ENCODE measurements around the gene PSMC3. TPM values are rescaled to one million over a fixed set of nuclear protein-coding genes. Genes with fewer than 3 reads are reported as not detected.
A peak's percentile ranks its signal among the peaks of the same experiment; 100 is the strongest.

The PSMC3 gene
- total and polyA plus RNA-seq, 10 donors: 59.7 to 105 (median 71.7) TPM

DNA sequence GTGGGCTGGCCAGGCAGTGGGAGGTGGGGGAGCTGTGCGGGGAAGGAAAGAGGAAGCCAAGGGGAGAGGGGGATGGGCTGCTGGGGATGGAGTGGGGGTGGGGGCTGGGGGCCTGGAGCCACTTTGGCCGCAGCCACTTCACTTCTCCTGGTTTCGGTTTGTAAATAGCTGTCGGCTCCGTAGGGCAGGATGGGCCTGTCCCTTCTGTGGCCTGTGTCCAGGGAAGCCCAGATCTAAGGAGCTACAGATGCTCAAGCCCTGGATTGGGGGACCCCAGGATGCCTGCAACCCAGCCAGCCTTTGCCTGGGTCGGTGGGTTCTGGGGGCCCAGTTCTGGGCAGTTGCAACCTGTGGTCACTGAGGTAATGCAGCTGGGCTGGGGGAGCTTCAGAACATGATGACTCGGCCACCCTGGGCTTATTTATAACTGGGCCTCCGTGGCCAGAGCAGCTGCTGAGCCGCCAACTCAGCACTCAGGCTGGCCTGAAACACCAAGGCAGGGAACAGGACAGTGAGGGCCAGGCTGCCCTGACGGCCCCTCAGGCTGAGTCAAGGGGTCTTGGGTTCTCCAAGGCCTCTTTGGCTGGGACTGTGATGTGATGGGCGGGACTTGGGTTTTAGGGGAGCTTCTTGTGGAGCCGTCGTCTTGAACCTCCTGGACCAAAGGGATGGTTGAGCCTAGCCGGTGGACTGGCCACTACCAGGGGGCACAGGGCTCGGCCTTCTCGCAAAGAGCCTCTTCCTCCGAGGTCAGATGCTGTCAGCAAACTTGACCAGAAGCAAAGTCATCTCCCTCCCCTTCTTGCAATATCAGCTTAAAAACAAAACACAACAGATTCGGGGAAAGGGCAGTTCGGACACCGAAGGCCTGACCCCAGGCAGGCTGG lies 32.8 kb downstream of the PSMC3 start:
- peak; percentile 92 for DNase-seq
- peak overlapping the region in 4 of 8 donors; percentile 3 to 68 (median 32) for H3K4me3 ChIP-seq
- peak overlapping the region; percentile 96 to 100 (median 99) for H3K27ac ChIP-seq
- intact Hi-C loops (cut with DNase I; ENCODE audit: low total_unique reads): no loop called here
- H3K27me3 ChIP-seq (replicated peaks in 1 of 7): no peaks in the 10 kb centered on the region
- 30 to 51% (median 40%) methylated on average over 19 to 20 of the region's 20 CpGs for WGBS, 5 donors
- H3K4me1 ChIP-seq: peaks cover 43 to 95% (median 79%) of the 10 kb centered on the region in 6 donors
- H3K36me3 ChIP-seq: no peaks in the 10 kb centered on the region
- TF ChIP-seq, protein P1, sequence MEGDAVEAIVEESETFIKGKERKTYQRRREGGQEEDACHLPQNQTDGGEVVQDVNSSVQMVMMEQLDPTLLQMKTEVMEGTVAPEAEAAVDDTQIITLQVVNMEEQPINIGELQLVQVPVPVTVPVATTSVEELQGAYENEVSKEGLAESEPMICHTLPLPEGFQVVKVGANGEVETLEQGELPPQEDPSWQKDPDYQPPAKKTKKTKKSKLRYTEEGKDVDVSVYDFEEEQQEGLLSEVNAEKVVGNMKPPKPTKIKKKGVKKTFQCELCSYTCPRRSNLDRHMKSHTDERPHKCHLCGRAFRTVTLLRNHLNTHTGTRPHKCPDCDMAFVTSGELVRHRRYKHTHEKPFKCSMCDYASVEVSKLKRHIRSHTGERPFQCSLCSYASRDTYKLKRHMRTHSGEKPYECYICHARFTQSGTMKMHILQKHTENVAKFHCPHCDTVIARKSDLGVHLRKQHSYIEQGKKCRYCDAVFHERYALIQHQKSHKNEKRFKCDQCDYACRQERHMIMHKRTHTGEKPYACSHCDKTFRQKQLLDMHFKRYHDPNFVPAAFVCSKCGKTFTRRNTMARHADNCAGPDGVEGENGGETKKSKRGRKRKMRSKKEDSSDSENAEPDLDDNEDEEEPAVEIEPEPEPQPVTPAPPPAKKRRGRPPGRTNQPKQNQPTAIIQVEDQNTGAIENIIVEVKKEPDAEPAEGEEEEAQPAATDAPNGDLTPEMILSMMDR (IDR thresholded peaks at IDR 0.05 in 8 of 11, conservative IDR thresholded peaks at IDR 0.05 in 3 of 11): no peak
- TF ChIP-seq POLR2A (IDR thresholded peaks at IDR 0.05) (peak in 1 of 3 donors; percentile 22), POLR2AphosphoS5 (IDR thresholded peaks at IDR 0.05) (peak in 2 of 3 donors; percentile 33 to 50)
- H3K9me3 ChIP-seq: no peaks in the 10 kb centered on the region

DNA sequence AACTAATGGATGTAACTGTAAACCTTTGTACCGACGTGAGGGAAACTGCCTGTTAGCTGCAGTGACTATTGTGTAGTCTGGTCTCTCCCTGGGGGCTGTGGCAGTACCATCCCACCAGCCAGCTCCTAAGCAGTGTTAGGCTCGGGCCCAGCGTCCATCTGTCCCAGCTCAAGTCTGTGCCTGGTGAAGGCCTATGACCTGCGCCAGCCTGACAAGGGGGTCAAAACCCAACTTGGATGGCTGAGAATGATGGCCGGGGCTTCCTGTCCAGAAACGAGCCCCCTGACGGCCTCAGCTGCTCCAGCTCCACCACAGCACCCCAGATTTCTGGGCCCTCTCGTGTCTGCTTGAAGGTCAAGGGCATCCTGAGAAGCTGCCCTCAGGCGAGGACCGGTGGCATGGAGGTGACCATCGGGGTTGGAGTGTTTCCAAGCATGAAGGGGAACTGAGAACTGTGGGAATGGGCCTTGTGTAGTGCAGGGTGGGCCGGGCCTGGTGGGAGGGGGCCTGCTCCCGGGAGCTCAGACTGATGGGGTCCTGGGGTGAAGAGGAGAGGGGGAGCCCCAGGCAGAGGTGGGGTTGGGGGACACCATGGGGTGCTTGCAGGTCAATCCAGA lies 33.6 kb downstream of the PSMC3 start:
- 53 to 76% (median 66%) methylated on average over 12 to 14 of the region's 14 CpGs for WGBS, 5 donors
- intact Hi-C loops (cut with DNase I; ENCODE audit: low total_unique reads): no loop called here
- peaks cover 43 to 96% (median 83%) of the 10 kb centered on the region in 6 donors for H3K4me1 ChIP-seq
- H3K27ac ChIP-seq: peak overlapping the region; percentile 96 to 100 (median 99)
- no peaks in the 10 kb centered on the region for H3K9me3 ChIP-seq
- no peaks in the 10 kb centered on the region for H3K36me3 ChIP-seq
- peak overlapping the region in 1 of 8 donors; percentile 68 for H3K4me3 ChIP-seq
- no peak for DNase-seq
- TF ChIP-seq POLR2A (IDR thresholded peaks at IDR 0.05) (no peak), POLR2AphosphoS5 (IDR thresholded peaks at IDR 0.05) (no peak)
- TF ChIP-seq, protein P1 (IDR thresholded peaks at IDR 0.05 in 8 of 11, conservative IDR thresholded peaks at IDR 0.05 in 3 of 11): no peak
- no peaks in the 10 kb centered on the region for H3K27me3 ChIP-seq (replicated peaks in 1 of 7)

DNA sequence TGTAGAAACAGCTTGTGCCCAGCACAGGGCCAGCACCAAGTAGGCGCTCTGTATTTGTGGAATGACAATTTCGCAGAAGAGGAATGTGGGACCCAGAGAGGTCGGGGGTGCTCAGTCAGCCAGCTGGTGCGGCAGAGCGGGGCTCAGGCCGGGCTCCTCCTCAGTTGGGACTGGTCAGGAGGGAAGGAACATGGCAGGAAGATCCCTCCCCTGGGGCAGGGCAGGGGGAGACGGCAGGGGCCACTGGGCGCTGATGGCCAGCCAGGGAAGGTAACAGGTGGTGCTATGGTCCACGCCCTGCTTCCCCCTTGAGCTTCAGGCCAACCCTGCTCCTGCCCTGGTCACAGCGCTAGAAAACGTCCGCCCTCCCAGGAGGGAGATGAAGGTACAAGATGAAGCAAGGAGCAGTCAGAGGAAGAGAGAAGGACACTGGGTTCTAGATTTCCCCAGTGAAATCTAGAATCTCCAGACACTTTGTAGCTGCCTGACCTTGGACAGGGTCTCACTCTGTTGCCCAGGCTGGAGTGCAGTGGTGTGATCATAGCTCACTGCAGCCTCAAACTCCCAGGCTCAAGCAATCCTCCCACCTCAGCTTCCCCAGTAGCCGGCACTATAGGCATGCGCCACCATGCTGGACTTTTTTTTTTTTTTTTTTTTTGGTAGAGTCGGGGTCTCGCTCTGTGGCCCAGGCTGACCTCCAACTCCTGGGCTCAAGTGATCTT lies 34.4 kb downstream of the PSMC3 start:
- peak; percentile 84 for DNase-seq
- Histone ChIP-seq H3K27ac (peak overlapping the region; percentile 96 to 100 (median 99)), H3K9me3 (no peaks in the 10 kb centered on the region), H3K4me1 (peaks cover 43 to 98% (median 85%) of the 10 kb centered on the region in 6 donors), H3K4me3 (peak overlapping the region in 1 of 8 donors; percentile 68), H3K27me3 (replicated peaks in 1 of 7) (no peaks in the 10 kb centered on the region), H3K36me3 (no peaks in the 10 kb centered on the region)
- 68 to 94% (median 81%) methylated on average over 15 to 16 of the region's 16 CpGs for whole genome bisulfite sequencing, 5 donors
- TF ChIP-seq POLR2A (IDR thresholded peaks at IDR 0.05): no peak
- TF ChIP-seq POLR2AphosphoS5 (IDR thresholded peaks at IDR 0.05): peak in 1 of 3 donors; percentile 4
- intact Hi-C loops (cut with DNase I; ENCODE audit: low total_unique reads): no loop called here

DNA sequence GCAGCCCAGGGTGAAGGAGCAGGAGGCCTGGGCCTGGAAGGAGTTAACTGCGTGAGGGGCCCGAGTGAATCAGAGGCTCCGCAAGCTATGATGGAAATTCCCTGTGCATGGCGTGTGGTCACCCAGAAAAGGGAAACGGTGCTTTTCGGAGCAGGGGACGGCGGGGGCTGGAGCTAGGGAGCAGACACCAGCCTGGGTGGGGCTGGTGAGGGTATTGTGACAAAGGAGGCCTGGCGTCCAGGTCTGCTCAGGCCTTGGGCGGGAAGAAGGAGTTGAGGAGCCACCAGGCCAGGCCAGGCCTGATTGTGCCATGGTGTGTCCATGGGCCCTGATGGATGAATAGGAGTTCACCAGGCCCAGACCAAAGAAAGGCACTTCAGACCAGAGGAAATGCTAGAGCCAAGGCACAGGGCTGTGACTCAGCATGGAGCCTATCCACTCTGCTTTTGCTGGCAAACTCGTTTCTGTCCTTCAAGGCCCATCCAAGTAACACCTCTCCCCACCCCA lies 35.1 kb downstream of the PSMC3 start:
- Histone ChIP-seq H3K27me3 (replicated peaks in 1 of 7) (no peaks in the 10 kb centered on the region), H3K36me3 (no peaks in the 10 kb centered on the region), H3K9me3 (no peaks in the 10 kb centered on the region), H3K4me1 (peaks cover 43 to 100% (median 84%) of the 10 kb centered on the region in 6 donors), H3K27ac (peak overlapping the region; percentile 15 to 100 (median 99)), H3K4me3 (peak overlapping the region in 1 of 8 donors; percentile 57)
- intact Hi-C loops (cut with DNase I; ENCODE audit: low total_unique reads): no loop called here
- WGBS, 5 donors: 39 to 91% (median 63%) methylated on average over 11 of the region's 11 CpGs
- DNase-seq: peak; percentile 91
- peak; percentile 64 to 74 (median 68) for TF ChIP-seq POLR2AphosphoS5 (IDR thresholded peaks at IDR 0.05)
- no peak for TF ChIP-seq POLR2A (IDR thresholded peaks at IDR 0.05)
- TF ChIP-seq, protein P1 (IDR thresholded peaks at IDR 0.05 in 8 of 11, conservative IDR thresholded peaks at IDR 0.05 in 3 of 11): no peak

Measured in spleen (tissue), 11 donors.